ENCODE data around the gene TPRN. TPM values are rescaled to one million over a fixed set of nuclear protein-coding genes. Genes with fewer than 3 reads are reported as not detected.

The TPRN gene
- total RNA-seq, 1 experiment from 2014 or later = 8.5 TPM

DNA sequence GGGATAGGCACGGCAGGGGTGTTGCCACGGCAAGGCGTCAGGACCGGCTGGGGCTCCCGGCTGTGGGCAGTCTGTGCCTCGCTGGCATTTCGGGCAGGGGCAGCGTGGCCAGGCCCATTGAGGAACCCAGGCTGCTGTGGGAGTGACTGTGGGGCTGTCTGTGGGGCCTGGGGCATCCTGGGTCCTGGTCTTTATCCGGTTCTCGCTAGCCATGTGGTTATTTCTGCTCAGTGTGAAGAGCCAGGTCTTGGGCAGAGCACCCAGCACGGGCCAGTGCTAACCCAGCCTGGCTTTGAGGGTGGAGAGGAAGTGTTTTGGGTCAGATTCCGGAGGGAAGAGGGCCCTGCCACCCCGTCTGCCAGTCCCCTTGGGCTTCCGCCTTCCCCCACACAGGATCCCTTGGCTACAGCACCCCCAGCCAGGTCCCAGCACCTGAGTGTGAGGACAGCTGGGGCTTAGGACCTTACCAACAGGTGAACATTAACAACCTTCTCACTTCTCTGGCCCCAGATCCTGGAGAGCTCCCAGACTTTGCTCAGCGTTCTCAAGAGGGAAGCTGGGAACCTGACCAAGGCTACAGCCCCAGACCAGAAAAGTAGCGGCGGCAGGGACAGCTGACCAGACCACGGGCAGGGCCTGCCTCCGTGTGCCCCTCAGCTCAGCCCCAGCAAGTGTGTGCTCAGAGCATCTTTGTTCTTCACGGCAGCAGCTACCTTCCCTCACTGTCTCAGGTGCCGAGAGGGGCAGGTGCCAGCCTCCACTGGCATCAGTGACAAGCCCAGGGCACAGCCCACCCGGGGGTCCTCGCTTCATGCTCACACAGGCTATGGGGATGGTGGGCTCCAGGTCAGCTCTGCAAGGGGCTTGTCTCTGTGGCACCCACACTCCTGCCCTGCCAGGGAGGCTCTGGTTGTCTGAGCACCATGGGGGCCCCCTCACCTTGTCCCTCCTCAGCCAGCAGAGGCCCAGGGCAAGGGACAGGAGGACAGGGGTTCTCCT lies 10.9 kb downstream of the TPRN start:
- DNase-seq (ENCODE audit: low read depth) = no peak

GRCh38 chr9:137188490-137189296 lies 11.8 kb downstream of the TPRN start, which contains the start of the genes ANAPC2 and SSNA1:
Gene ANAPC2 (minus strand): TSS chr9:137188560. CDS start chr9:137188532, 28 bp downstream.
Gene SSNA1 (plus strand): TSS chr9:137188676. CDS start chr9:137188727, 51 bp downstream.
- DNase-seq (ENCODE audit: low read depth) = peak; percentile 91

- DNase-seq (ENCODE audit: low read depth) = no peak
Measured at GRCh38 chr9:137188086-137188489, 12.5 kb downstream of the TPRN start.

DNA sequence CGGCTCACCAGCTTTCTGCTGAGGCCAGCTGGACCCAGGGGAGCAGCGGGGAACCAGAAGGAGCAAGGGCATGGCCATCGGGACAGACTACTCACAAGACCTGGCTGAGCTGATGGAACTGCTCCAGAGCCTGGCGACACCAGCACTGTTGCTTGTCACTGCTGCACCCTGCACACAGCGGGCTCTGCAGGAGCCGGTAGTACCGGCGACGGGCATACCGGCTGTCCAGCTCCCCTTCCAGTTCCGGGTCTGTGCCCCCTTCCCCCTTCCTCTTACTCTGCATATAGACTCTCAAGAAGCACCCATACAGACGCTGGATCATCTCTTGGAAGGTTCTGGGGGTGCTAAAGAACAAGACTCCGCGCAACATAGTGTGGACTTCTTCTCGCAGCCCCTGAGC lies 13.2 kb downstream of the TPRN start:
- no peak for DNase-seq (ENCODE audit: low read depth)

GRCh38 chr9:137186385-137186784 lies 14.2 kb downstream of the TPRN start:
- DNase-seq (ENCODE audit: low read depth) = no peak

- DNase-seq (ENCODE audit: low read depth) = no peak
Measured at GRCh38 chr9:137185921-137186320, 14.6 kb downstream of the TPRN start.

DNA sequence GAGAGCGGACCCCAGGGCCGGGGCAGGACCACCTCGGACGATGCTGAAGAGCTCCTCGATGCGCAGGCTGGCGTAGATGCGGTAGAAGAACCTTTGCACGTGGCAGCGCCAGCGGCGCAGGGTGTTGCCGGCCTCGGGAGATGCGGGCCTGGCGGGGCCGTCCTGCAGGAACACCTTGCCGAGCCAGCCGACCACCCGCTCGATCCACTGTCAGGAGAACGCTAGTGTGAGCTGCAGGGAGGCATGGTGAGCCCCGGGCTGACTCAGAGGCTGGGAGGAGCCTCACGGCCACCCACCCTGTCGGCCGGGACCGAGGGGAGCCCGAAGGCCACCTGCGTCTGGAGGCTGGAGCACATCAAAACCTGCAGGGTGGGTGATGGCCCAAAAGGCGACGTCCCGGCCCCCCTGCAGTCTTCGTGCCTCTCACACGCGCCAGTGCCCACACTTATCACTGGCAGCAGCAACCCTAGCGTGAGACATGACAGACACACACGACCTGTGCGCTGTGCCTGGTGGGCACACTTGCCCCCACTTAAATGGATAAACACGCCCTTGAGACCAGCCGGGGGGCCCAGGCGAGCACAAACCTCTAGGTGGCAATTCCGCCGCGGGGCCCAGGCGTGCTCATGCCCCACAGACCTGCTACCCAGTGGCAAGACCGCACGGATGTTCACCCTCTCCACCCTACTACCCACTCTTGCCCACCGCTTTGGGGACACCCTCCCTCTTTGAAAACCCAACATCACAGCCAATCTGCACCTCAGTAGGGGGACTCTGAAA lies 15.5 kb downstream of the TPRN start:
- DNase-seq (ENCODE audit: low read depth) = no peak

GRCh38 chr9:137183980-137184595 lies 16.5 kb downstream of the TPRN start:
- DNase-seq (ENCODE audit: low read depth) = no peak

DNA sequence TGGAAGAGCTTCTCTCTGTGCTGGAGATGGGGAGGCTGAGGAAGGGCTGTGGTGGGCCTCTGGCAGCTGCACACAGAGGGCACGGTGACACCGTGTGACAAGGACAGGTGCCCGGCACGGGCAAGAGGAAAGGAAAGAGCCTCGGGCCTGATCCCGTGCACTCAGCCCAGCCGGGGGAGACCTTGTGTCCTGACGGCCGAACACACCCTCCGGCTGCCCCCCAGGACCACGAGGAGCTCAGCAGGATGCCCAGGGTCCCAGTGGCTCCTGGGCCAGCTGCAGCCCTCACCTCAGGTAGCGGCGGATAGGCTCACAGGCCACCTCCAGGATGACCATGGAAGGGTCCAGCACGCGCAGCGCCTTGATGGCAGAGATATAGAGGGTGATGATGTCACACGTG lies 17.7 kb downstream of the TPRN start:
- DNase-seq (ENCODE audit: low read depth) = no peak

DNA sequence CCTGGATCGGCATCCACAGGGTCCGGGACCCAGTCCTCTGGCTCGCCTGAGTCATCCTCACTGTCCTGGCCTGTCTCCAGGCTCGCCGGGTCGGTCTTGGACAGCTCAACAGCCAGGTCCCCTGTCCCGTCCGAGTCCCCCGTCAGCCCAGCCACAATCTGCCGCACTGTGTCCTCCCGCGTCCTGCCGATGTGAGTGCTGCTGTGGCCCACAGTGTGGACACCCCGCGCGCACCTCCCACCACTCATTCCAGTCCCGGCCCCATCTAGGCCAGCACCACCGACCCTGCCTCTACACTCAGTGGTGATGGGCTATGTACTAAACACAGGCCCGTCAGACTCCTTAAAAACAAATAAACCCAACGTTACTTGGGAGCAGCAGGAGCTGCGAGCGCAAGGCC lies 18.9 kb downstream of the TPRN start:
- DNase-seq (ENCODE audit: low read depth) = no peak

DNA sequence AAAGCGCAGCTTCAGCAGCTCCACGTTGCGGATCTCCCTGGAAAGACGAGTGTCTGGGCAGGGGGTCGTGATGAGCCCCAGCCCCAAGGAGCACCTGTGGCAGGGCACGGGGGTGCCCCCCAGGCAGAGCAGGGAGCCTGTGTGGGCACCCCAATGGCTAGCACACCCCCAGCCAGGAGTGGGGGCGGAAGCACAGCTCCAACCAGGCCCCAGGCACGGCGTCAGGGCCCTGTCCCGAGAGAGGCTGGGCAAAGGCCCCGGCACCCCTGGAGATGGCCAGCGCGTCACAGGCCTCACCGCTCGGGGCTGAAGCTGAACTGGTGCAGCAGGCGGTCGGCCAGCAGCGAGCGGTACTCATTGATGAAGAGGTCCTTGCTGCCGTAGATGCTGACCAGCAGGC lies 20.1 kb downstream of the TPRN start:
- no peak for DNase-seq (ENCODE audit: low read depth)

DNA sequence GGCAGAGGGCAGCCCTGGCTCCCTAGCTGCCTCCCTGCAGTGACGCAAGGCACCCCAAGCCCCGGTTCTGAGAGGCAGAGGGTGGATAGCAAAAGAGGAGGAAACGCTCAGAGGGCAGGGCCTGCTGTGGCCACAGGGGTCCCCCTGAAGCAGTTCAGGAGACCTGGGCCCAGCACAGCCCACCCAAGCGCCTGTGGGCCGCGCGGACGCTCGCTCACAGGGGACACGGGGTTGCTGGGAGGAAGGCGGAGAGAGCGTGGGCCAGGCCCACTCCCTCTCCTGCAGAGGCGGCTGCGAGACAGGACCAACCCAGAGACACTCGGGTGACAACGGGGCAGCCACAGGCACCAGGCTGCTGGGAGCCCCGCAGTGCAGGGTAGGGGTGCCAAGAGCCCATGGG lies 20.8 kb downstream of the TPRN start:
- no peak for DNase-seq (ENCODE audit: low read depth)

- DNase-seq (ENCODE audit: low read depth) = no peak
Measured at GRCh38 chr9:137178939-137179630, 21.5 kb downstream of the TPRN start.

- peak; percentile 60 for DNase-seq (ENCODE audit: low read depth)
Measured at GRCh38 chr9:137178201-137178938, 22.2 kb downstream of the TPRN start.

- peak; percentile 38 for DNase-seq (ENCODE audit: low read depth)
Measured at GRCh38 chr9:137176302-137177182, 24.0 kb downstream of the TPRN start.

DNA sequence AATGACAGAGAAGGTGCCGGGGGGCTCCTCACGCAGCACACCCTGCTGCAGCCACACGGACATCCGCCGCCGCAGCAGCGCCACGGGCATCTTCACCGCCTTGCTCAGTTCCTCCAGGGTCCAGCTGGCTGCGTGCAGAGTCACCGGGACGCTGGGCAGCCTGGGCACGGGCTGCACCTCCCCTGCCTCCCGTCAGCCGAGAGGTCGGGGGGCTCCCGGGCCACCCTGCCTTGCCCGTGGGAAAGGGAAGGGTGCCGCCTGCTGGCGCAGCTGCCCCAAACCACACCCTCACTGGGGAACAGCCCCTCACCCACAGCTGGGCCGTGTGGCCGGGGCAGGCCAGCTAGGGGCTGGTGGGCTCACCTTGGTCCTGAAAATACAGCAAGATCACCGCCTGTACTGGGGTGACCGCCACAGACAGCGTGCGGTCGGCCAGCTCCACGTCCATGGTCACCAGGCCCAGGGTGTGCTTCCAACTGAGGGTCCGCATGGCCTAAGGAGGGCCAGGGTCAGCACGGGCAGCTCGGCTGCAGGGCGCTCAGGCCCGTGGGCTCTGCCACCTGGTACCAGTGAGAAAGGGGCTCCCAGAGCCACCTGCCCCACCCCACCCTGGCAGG lies 25.1 kb downstream of the TPRN start:
- no peak for DNase-seq (ENCODE audit: low read depth)

- DNase-seq (ENCODE audit: low read depth) = no peak
Measured at GRCh38 chr9:137174722-137175293, 25.7 kb downstream of the TPRN start.

All from M059J (cell line).